CD4-positive, CD25-positive, alpha-beta regulatory T cell (primary cell): ENCODE data around the gene BLTP3A. TPM values are rescaled to one million over a fixed set of nuclear protein-coding genes. Genes with fewer than 3 reads are reported as not detected.
A peak's percentile ranks its signal among the peaks of the same experiment; 100 is the strongest.
"Not testable (repeated sequence)": the region's sequence is repeated elsewhere in the genome, so short reads cannot be mapped to it uniquely, and the experiment has no call there.

Experiments used
- ATAC-seq, 2 donors: fragments of 150-1000 bp; cut with Tn5 transposase; one replicate each; pipeline ENCODE4 v1.10.0; 2021; ENCODE audit warnings: low read depth in 2 of 2, moderate number of reproducible peaks in 2 of 2, moderate library complexity in 1 of 2
- DNase-seq, 3 donors: peaks; one replicate each; pipeline versions ENCODE4 v3.0.0 to v3.0.0-alpha.2; 2012 to 2022; ENCODE audit warnings: mixed read lengths in 1 of 3
- H3K27ac ChIP-seq: one replicate; pipeline ENCODE4 v1.7.0; 2013; ENCODE audit warnings: mild to moderate bottlenecking, low read length; ENCODE audit not compliant: insufficient read depth, poor library complexity, severe bottlenecking
- H3K27me3 ChIP-seq: one replicate; pipeline ENCODE4 v1.7.0; 2013; ENCODE audit warnings: low read length; ENCODE audit not compliant: control insufficient read depth, insufficient read depth
- H3K36me3 ChIP-seq: one replicate; pipeline ENCODE4 v1.7.0; 2013; ENCODE audit warnings: mild to moderate bottlenecking, low read length, moderate library complexity; ENCODE audit not compliant: control insufficient read depth, insufficient read depth
- H3K4me1 ChIP-seq: 2 replicates; pipeline ENCODE4 v1.7.0; 2013; ENCODE audit warnings: mild to moderate bottlenecking, low read length; ENCODE audit not compliant: insufficient read depth, control insufficient read depth, poor library complexity, severe bottlenecking
- H3K4me3 ChIP-seq: one replicate; pipeline ENCODE4 v1.7.0; 2013; ENCODE audit warnings: low read depth, mild to moderate bottlenecking, low read length, moderate library complexity
- H3K9me3 ChIP-seq, 2 experiments: 1 replicate in 1 of 2; 2 replicates in 1 of 2; pipeline ENCODE4 v1.7.0; 2013; ENCODE audit warnings: low read length in 2 of 2, mild to moderate bottlenecking in 1 of 2, moderate library complexity in 1 of 2; ENCODE audit not compliant: control insufficient read depth in 2 of 2
- H3K27ac Mint-ChIP-seq, 3 donors: one replicate each; pipeline ENCODE4 v1.8.0; 2020 to 2022; ENCODE audit warnings: mild to moderate bottlenecking in 3 of 3, mixed read lengths in 3 of 3, moderate library complexity in 2 of 3
- H3K27me3 Mint-ChIP-seq: one replicate; pipeline ENCODE4 v1.8.0; 2022; ENCODE audit warnings: mild to moderate bottlenecking, mixed read lengths
- H3K36me3 Mint-ChIP-seq: one replicate; pipeline ENCODE4 v1.8.0; 2020; ENCODE audit warnings: mixed read lengths
- H3K4me1 Mint-ChIP-seq, 4 donors: one replicate each; pipeline ENCODE4 v1.8.0; 2020 to 2022; ENCODE audit warnings: mixed read lengths in 4 of 4, mild to moderate bottlenecking in 1 of 4
- H3K4me3 Mint-ChIP-seq, 4 donors: one replicate each; pipeline ENCODE4 v1.8.0; 2020 to 2022; ENCODE audit warnings: mild to moderate bottlenecking in 4 of 4, mixed read lengths in 4 of 4, moderate library complexity in 3 of 4
- H3K9me3 Mint-ChIP-seq, 7 donors: one replicate each; pipeline ENCODE4 v1.8.0; 2020 to 2022; ENCODE audit warnings: mixed read lengths in 7 of 7, mild to moderate bottlenecking in 3 of 7, moderate library complexity in 2 of 7
- polyA plus RNA-seq, 4 donors: library from polyadenylated mRNA; unstranded; fragments of 300-500 nt; fragmentation: Illumina TruSeq; gene quantifications; one replicate each; pipeline ENCODE4 v1.2.3, GENCODE V29; 2021
- total RNA-seq: library from RNA; stranded (reverse); gene quantifications from one replicate; pipeline ENCODE4 v1.2.3, GENCODE V29; 2022

BLTP3A gene
- total and polyA plus RNA-seq, 5 donors from 2014 or later: 0.95 to 7.1 (median 1.1) TPM

DNA sequence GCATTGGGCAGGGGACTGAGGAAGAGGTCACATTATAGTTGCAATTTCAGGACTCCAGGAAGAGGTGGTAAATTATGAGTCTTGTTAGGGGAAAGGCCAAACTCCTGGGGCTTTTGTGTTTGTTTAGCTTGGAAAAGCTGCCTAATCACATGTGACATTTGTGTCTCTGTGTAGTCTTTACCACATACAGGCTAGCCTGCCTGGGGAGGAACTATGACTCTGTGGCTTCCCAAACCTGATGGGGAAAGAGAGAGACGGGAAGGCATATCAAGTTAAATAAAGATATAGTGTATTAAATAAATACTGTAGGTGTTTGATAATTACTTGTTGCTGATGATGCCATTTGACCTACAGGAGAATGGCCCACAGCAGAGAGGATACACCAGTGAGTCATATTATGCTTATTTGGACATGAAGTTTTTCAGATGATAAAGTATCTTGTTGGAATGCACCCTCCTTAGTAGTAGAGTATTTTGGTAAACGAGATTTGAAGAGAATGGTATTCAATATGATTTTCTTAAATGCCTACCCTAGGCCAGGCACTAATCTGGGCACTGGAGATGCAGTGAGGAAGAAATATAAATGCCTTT is 4.0 kb downstream of the BLTP3A start:
- Histone ChIP-seq H3K9me3 (no peaks in the 10 kb centered on the region), H3K27me3 (no peaks in the 10 kb centered on the region), H3K36me3 (no peaks in the 10 kb centered on the region), H3K4me1 (peaks cover 20% of the 10 kb centered on the region), H3K27ac (no peak overlapping the region), H3K4me3 (no peak overlapping the region)
- DNase-seq (no peak), ATAC-seq (no peak)
- H3K27me3 Mint-ChIP-seq: no peaks in the 10 kb centered on the region
- no peaks in the 10 kb centered on the region for H3K9me3 Mint-ChIP-seq
- no peaks in the 10 kb centered on the region for H3K36me3 Mint-ChIP-seq
- peaks cover 9 to 32% (median 30%) of the 10 kb centered on the region in 4 donors for H3K4me1 Mint-ChIP-seq
- peak overlapping the region in 1 of 3 donors; percentile 70 for H3K27ac Mint-ChIP-seq
- H3K4me3 Mint-ChIP-seq: no peak overlapping the region

DNA sequence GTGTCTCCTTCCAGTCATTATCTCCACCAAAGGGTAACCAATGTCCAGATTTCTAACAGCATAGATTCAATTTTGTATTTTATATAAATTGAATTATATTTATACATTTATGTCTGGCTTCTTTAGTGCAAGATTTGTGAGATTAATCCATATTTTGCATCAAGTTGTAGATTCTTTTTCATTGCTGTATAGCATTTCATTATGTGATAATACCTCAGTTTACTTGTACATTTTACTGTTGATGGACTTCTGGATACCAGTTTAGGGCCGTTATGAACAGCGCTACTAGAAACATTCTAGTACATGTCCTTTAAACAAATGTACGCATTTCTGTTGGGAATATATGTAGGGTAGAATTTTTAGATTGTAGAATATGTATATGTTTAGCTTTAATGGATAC is 6.2 kb downstream of the BLTP3A start:
- Mint-ChIP-seq H3K4me3 (no peak overlapping the region), H3K4me1 (peaks cover 5 to 23% (median 15%) of the 10 kb centered on the region in 4 donors), H3K36me3 (no peaks in the 10 kb centered on the region)

GRCh38 chr6:34799547-34799946 is 7.7 kb downstream of the BLTP3A start:
- no peak for ATAC-seq
- Mint-ChIP-seq H3K27ac (no peak overlapping the region), H3K4me1 (peaks cover 0 to 24% (median 7%) of the 10 kb centered on the region in 4 donors), H3K4me3 (no peak overlapping the region), H3K36me3 (no peaks in the 10 kb centered on the region), H3K27me3 (no peaks in the 10 kb centered on the region), H3K9me3 (no peaks in the 10 kb centered on the region)
- Histone ChIP-seq H3K9me3 (no peaks in the 10 kb centered on the region), H3K27ac (no peak overlapping the region), H3K36me3 (no peaks in the 10 kb centered on the region), H3K27me3 (no peaks in the 10 kb centered on the region), H3K4me3 (no peak overlapping the region), H3K4me1 (no peaks in the 10 kb centered on the region)
- DNase-seq: no peak

More for the DNA sequence above, 6.2 kb downstream of the BLTP3A start:
- H3K27ac ChIP-seq: no peak overlapping the region
- no peak overlapping the region for H3K4me3 ChIP-seq
- Mint-ChIP-seq H3K27ac (no peak overlapping the region), H3K9me3 (no peaks in the 10 kb centered on the region), H3K27me3 (no peaks in the 10 kb centered on the region)
- ATAC-seq (no peak), DNase-seq (no peak)
- peaks cover 6% of the 10 kb centered on the region for H3K4me1 ChIP-seq
- H3K36me3 ChIP-seq: no peaks in the 10 kb centered on the region
- no peaks in the 10 kb centered on the region for H3K9me3 ChIP-seq
- H3K27me3 ChIP-seq: no peaks in the 10 kb centered on the region

DNA sequence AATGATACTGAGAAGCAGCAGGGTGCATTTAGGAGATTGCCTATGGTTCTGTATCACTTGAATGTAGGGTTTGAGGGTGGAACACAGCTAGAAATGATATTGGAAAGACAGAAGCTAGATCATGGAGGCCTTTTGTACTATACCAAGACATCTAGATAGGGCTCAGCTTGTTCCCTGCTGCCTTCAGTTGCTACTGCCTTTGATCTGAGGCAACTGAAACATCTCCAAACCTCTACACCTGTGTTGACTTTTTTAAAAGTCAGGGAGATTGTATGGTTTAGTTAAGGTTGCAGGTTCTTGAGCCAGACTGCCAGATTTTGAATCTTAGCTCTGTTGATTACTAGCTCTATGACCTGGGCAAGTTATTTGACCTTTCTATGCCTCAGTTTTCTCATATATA is 12.7 kb downstream of the BLTP3A start:
- Histone ChIP-seq H3K36me3 (no peaks in the 10 kb centered on the region), H3K9me3 (no peaks in the 10 kb centered on the region), H3K4me1 (no peaks in the 10 kb centered on the region), H3K4me3 (no peak overlapping the region), H3K27me3 (no peaks in the 10 kb centered on the region), H3K27ac (no peak overlapping the region)
- H3K27ac Mint-ChIP-seq: peak overlapping the region in 1 of 3 donors; percentile 5
- H3K9me3 Mint-ChIP-seq: no peaks in the 10 kb centered on the region
- peaks cover 0 to 17% (median 8%) of the 10 kb centered on the region in 4 donors for H3K4me1 Mint-ChIP-seq
- no peak for DNase-seq
- ATAC-seq: no peak
- H3K36me3 Mint-ChIP-seq: no peaks in the 10 kb centered on the region
- H3K27me3 Mint-ChIP-seq: no peaks in the 10 kb centered on the region
- peak overlapping the region in 1 of 4 donors; percentile 1 for H3K4me3 Mint-ChIP-seq

DNA sequence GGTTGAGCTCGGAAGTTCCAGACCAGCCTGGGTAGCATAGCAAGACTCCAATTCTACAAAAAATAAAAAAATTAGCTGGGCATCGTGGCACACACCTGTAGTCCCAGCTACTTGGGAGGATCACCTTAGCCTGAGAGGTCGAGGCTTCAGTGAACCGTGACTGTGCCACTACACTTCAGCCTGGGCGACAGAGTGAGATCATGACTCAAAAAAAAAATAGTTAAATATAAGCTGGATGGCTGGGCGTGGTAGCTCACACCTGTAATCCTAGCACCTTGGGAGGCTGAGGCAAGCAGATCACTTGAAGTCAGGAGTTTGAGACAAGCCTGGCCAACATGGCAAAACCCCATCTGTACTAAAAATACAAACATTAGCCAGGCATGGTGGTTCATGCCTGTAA is 13.2 kb downstream of the BLTP3A start:
- not testable (repeated sequence) for H3K27ac Mint-ChIP-seq, DNase-seq, ATAC-seq, H3K4me3 ChIP-seq, H3K9me3 Mint-ChIP-seq, H3K36me3 Mint-ChIP-seq, H3K27me3 Mint-ChIP-seq, H3K9me3 ChIP-seq, H3K4me1 ChIP-seq, H3K27ac ChIP-seq, H3K4me3 Mint-ChIP-seq, H3K27me3 ChIP-seq, H3K36me3 ChIP-seq
- H3K4me1 Mint-ChIP-seq: peaks cover 3 to 17% (median 8%) of the 10 kb centered on the region in 4 donors

DNA sequence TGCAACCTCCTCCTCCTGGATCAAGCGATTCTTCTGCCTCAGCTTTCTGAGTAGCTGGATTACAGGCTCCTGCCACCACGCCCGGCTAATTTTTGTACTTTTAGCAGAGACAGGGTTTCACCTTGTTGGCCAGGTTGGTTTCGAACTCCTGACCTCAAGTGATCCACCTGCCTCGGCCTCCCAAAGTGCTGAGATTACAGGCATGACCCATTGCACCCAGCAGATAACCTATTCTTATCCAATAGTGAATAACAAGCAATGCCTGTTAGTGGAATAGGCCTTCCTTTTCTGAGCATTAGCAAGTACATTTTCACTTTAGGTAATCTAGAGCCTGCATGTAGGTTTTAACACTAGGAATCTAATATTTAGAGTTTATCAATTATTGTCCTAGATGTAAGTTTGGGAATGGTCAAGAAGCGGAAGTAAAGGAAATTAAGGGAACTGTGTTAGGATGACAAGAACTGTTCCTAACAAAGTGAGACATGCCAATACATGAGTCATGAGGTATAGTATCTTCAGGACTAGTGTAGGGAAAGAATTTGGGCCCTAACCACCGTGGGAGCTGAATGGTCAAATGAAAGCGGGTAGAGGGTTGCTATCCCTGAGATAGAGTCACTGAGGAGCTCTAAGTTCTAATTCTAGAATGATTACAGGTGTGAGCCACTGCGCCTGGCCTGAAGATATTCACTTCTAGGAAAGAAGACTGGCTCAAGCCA is 15.0 kb downstream of the BLTP3A start:
- Mint-ChIP-seq H3K27ac (no peak overlapping the region), H3K4me1 (peaks cover 12 to 20% (median 14%) of the 10 kb centered on the region in 4 donors), H3K27me3 (no peaks in the 10 kb centered on the region), H3K9me3 (no peaks in the 10 kb centered on the region), H3K4me3 (no peak overlapping the region), H3K36me3 (no peaks in the 10 kb centered on the region)
- Histone ChIP-seq H3K27ac (no peak overlapping the region), H3K9me3 (no peaks in the 10 kb centered on the region), H3K27me3 (no peaks in the 10 kb centered on the region), H3K4me1 (no peaks in the 10 kb centered on the region), H3K36me3 (no peaks in the 10 kb centered on the region), H3K4me3 (no peak overlapping the region)
- DNase-seq (no peak), ATAC-seq (no peak)

- H3K27me3 ChIP-seq, ATAC-seq, H3K36me3 ChIP-seq, H3K36me3 Mint-ChIP-seq, H3K27ac Mint-ChIP-seq, H3K4me3 Mint-ChIP-seq, H3K27me3 Mint-ChIP-seq, DNase-seq, H3K27ac ChIP-seq, H3K9me3 Mint-ChIP-seq, H3K4me1 ChIP-seq, H3K4me3 ChIP-seq, H3K9me3 ChIP-seq: not testable (repeated sequence)
- H3K4me1 Mint-ChIP-seq: peaks cover 12 to 18% (median 14%) of the 10 kb centered on the region in 4 donors
Measured at GRCh38 chr6:34808473-34808872, 16.6 kb downstream of the BLTP3A start.

DNA sequence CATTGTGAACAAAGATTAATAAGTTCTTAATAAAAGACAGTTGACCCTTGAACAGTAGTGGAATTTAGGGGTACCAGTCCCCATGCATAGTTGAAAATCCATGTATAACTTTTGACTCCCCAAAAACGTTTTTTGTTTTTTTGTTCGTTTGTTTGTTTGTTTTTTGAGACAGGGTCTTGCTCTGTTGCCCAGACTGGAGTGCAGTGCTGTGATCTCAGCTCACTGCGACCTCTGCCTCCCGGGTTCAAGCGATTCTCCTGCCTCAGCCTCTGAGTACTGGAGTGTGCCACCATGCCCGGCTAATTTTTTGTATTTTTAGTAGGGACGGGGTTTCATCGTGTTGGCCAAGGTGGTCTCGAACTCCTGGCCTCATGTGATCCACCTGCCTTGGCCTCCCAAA is 17.5 kb downstream of the BLTP3A start:
- not testable (repeated sequence) for H3K36me3 ChIP-seq, H3K27ac ChIP-seq, H3K27ac Mint-ChIP-seq, H3K27me3 ChIP-seq, DNase-seq, H3K9me3 ChIP-seq, H3K27me3 Mint-ChIP-seq, ATAC-seq, H3K9me3 Mint-ChIP-seq, H3K36me3 Mint-ChIP-seq, H3K4me3 Mint-ChIP-seq, H3K4me3 ChIP-seq, H3K4me1 ChIP-seq
- H3K4me1 Mint-ChIP-seq: peaks cover 12 to 17% (median 14%) of the 10 kb centered on the region in 4 donors
